Measurements from ENCODE around the gene PRAMEF6. TPM values are rescaled to one million over a fixed set of nuclear protein-coding genes. Genes with fewer than 3 reads are reported as not detected.
"Not testable (repeated sequence)": the region's sequence is repeated elsewhere in the genome, so short reads cannot be mapped to it uniquely, and the experiment has no call there.

The PRAMEF6 gene
- not detected in 2 replicates for total RNA-seq (2014; rRNA removed)
- not detected for polyA plus RNA-seq (2012)

- DNase-seq (ENCODE audit: low read depth), result not testable (repeated sequence)
Measured at GRCh38 chr1:12947480-12947879, at the start of gene PRAMEF6. TSS of gene PRAMEF6 (minus strand) at chr1:12947580. CDS start at chr1:12942518, 5,062 bp downstream.

- not testable (repeated sequence) for DNase-seq (ENCODE audit: low read depth)
Measured at GRCh38 chr1:12924368-12924767, 23.0 kb downstream of the PRAMEF6 start.

GRCh38 chr1:12921749-12922148 is 25.6 kb downstream of the PRAMEF6 start:
- not testable (repeated sequence) for DNase-seq (ENCODE audit: low read depth)

- not testable (repeated sequence) for DNase-seq (ENCODE audit: low read depth)
Measured at GRCh38 chr1:12916310-12916709, 31.1 kb downstream of the PRAMEF6 start, which contains the start of gene PRAMEF7. TSS of gene PRAMEF7 (plus strand) at chr1:12916610. CDS start at chr1:12917693, 1,083 bp downstream.

GRCh38 chr1:12903793-12904572 is 43.4 kb downstream of the PRAMEF6 start:
- not testable (repeated sequence) for DNase-seq (ENCODE audit: low read depth)

- not testable (repeated sequence) for DNase-seq (ENCODE audit: low read depth)
Measured at GRCh38 chr1:12899186-12899585, 48.2 kb downstream of the PRAMEF6 start.

- DNase-seq (ENCODE audit: low read depth), result not testable (repeated sequence)
Measured at GRCh38 chr1:12898170-12898569, 49.2 kb downstream of the PRAMEF6 start, which contains the start of gene PRAMEF10. TSS of gene PRAMEF10 (minus strand) at chr1:12898270. CDS start at chr1:12895847, 2,423 bp downstream.

Other genes starting within 250 kb of the PRAMEF6 start
- gene AADACL3, start 231.5 kb downstream of the PRAMEF6 start, total RNA-seq (2014; rRNA removed), result not detected in 2 replicates
- not detected in 2 replicates for gene CFAP107, start 201.4 kb downstream of the PRAMEF6 start, total RNA-seq (2014; rRNA removed)
- gene PRAMEF12, start 173.8 kb downstream of the PRAMEF6 start, total RNA-seq (2014; rRNA removed), result not detected in 2 replicates
- gene PRAMEF1, start 156.2 kb downstream of the PRAMEF6 start, total RNA-seq (2014; rRNA removed), result not detected in 2 replicates
- gene PRAMEF11, start 116.2 kb downstream of the PRAMEF6 start, total RNA-seq (2014; rRNA removed), result not detected in 2 replicates
- gene HNRNPCL1, start 98.9 kb downstream of the PRAMEF6 start, total RNA-seq (2014; rRNA removed), result not detected in 2 replicates
- gene PRAMEF2, start 90.5 kb downstream of the PRAMEF6 start, total RNA-seq (2014; rRNA removed), result not detected in 2 replicates
- gene PRAMEF4, start 61.4 kb downstream of the PRAMEF6 start, total RNA-seq (2014; rRNA removed), result not detected in 2 replicates
- gene PRAMEF10, start 49.3 kb downstream of the PRAMEF6 start, total RNA-seq (2014; rRNA removed), result not detected in 2 replicates
- gene PRAMEF7, start 31.0 kb downstream of the PRAMEF6 start, total RNA-seq (2014; rRNA removed), result not detected in 2 replicates
- not detected in 2 replicates for gene PRAMEF27, start 109.0 kb upstream of the PRAMEF6 start, total RNA-seq (2014; rRNA removed)
- gene HNRNPCL3, start 113.2 kb upstream of the PRAMEF6 start, total RNA-seq (2014; rRNA removed), result not detected in 2 replicates
- gene PRAMEF25, start 123.2 kb upstream of the PRAMEF6 start, total RNA-seq (2014; rRNA removed), result not detected in 2 replicates
- gene HNRNPCL2, start 169.3 kb upstream of the PRAMEF6 start, total RNA-seq (2014; rRNA removed), result not detected in 2 replicates
- gene PRAMEF26, start 208.4 kb upstream of the PRAMEF6 start, total RNA-seq (2014; rRNA removed), result not detected in 2 replicates
- not detected in 2 replicates for gene HNRNPCL4, start 218.1 kb upstream of the PRAMEF6 start, total RNA-seq (2014; rRNA removed)
- gene PRAMEF9, start 224.3 kb upstream of the PRAMEF6 start, total RNA-seq (2014; rRNA removed), result not detected in 2 replicates